SJCRH30 (cell line): ENCODE data around the gene EPB41L2. TPM values are rescaled to one million over a fixed set of nuclear protein-coding genes. Genes with fewer than 3 reads are reported as not detected.

Experiments
- DNase-seq, 2 experiments: peaks; one replicate each; pipeline ENCODE4 v3.0.0-alpha.2; 2015 to 2020
- H3K27ac ChIP-seq: fragments of 250-450 bp; sonication (Bioruptor Pico); 2 replicates; pipeline ENCODE4 v1.5.1; 2020; ENCODE audit warnings: mild to moderate bottlenecking, moderate library complexity
- H3K27me3 ChIP-seq: fragments of 250-450 bp; sonication (Bioruptor Pico); 2 replicates; pipeline ENCODE4 v1.5.1; 2020; ENCODE audit warnings: mild to moderate bottlenecking, moderate library complexity
- H3K36me3 ChIP-seq: fragments of 250-450 bp; sonication (Bioruptor Pico); 2 replicates; pipeline ENCODE4 v1.5.1; 2020; ENCODE audit warnings: mild to moderate bottlenecking, moderate library complexity
- H3K4me1 ChIP-seq: fragments of 250-450 bp; sonication (Bioruptor Pico); 2 replicates; pipeline ENCODE4 v1.5.1; 2020; ENCODE audit warnings: mild to moderate bottlenecking, moderate library complexity
- H3K4me3 ChIP-seq: fragments of 250-450 bp; sonication (Bioruptor Pico); 2 replicates; pipeline ENCODE4 v1.5.1; 2020; ENCODE audit warnings: mild to moderate bottlenecking, moderate library complexity
- H3K9me3 ChIP-seq: fragments of 250-450 bp; sonication (Bioruptor Pico); replicated peaks from 2 replicates; pipeline ENCODE4 v1.5.1; 2020; ENCODE audit warnings: mild to moderate bottlenecking, moderate library complexity
- total RNA-seq: library from RNA; depleted of rRNA; stranded (reverse); fragments of >200 nt; shearing (Covaris generic); gene quantifications from 2 replicates; pipeline ENCODE4 v1.2.3, GENCODE V29; 2014

EPB41L2 gene
- total RNA-seq, 1 experiment from 2014 or later = 95.9 TPM

DNA sequence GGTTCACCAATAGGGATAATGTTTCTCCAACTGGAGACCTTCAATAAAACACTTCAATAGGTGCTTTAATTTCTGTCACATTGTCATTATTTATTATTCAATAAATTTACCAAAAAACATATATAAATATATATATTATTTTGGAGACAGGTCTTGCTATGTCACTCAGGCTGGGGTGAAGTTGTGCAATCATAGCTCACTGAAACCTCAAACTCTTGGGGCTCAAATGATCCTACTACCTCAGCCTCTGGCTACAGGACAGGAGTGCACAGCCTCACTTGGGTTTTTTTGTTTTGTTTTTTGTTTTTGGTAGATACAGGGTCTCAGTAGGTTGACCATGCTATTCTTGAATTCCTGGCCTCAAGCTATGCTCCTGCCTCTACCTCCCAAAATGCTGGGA is 226.0 kb downstream of the EPB41L2 start:
- H3K4me1 ChIP-seq = no peaks in the 10 kb centered on the region
- no peak overlapping the region for H3K4me3 ChIP-seq
- H3K27ac ChIP-seq = no peak overlapping the region
- no peaks in the 10 kb centered on the region for H3K27me3 ChIP-seq
- no peaks in the 10 kb centered on the region; the same call in 1 of the 2 replicates for H3K36me3 ChIP-seq
- no peaks in the 10 kb centered on the region for H3K9me3 ChIP-seq
- no peak for DNase-seq

GRCh38 chr6:130836055-130836640 is 226.9 kb downstream of the EPB41L2 start:
- DNase-seq = no peak
- Histone ChIP-seq H3K36me3 (no peaks in the 10 kb centered on the region; the same call in 1 of the 2 replicates), H3K27me3 (no peaks in the 10 kb centered on the region), H3K27ac (no peak overlapping the region), H3K4me3 (no peak overlapping the region), H3K9me3 (no peaks in the 10 kb centered on the region), H3K4me1 (no peaks in the 10 kb centered on the region)

DNA sequence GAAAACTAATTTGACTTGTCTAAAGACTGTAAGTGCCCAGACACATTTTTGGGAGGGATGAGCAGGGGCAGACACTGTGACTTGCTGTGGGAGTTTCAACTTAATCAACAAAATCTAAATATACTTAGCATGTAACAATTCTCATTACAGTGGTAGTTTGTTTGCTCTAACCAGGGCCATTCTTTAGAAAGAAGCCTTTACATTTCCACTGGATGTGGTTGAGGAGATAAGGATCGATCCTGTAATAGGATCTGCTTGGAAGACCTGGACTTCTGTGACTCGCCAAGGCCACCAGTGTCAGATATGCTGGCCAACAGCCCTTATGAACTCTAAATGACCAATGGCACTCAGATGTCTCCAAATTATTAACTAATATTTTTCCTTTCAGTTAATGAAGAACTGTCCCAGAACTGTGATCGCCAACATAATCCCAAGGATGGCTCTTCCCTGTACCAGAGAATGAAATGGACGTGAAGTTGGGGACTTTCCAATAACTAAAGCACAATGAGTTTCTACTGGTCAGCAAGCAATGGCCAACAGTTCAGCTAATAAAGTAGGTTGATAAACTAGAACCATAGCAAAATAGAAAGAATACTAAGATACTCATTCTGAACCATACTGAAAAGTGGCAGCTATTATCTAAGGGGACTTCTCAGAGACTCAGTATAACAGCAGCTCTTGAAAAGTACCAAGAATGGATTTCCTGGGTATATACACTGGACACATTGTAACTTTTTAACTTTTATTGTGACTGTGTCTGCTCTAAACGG is 228.4 kb downstream of the EPB41L2 start:
- Histone ChIP-seq H3K4me1 (no peaks in the 10 kb centered on the region), H3K27ac (no peak overlapping the region), H3K9me3 (no peaks in the 10 kb centered on the region), H3K4me3 (no peak overlapping the region), H3K27me3 (no peaks in the 10 kb centered on the region), H3K36me3 (no peaks in the 10 kb centered on the region)
- DNase-seq = no peak

DNA sequence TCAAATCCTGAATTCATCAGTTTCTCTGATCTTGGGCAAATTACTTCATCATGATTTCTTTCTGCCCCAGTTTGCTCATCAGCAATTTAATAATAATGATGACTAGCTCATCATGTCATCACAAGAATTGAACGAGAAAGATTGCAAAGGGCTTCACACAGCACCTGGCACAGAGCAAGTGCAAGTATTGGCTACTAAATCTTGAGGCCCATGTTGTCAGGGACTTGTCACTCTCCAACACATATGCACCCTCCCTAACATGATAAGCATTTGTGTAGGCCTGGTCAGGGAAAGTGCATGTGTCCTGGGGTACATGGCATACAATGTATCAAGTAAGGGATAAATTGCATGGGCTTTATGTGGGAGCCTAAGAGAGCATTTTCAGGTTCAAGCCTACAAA is 229.5 kb downstream of the EPB41L2 start:
- no peak for DNase-seq
- Histone ChIP-seq H3K27me3 (no peaks in the 10 kb centered on the region), H3K4me1 (no peaks in the 10 kb centered on the region)

GRCh38 chr6:130831607-130832006 is 231.4 kb downstream of the EPB41L2 start:
- H3K36me3 ChIP-seq = no peaks in the 10 kb centered on the region
- H3K27ac ChIP-seq = no peak overlapping the region
- H3K9me3 ChIP-seq = no peaks in the 10 kb centered on the region
- no peak overlapping the region for H3K4me3 ChIP-seq
- H3K4me1 ChIP-seq = no peaks in the 10 kb centered on the region
- no peaks in the 10 kb centered on the region for H3K27me3 ChIP-seq
- DNase-seq = no peak

More for the DNA sequence above, 229.5 kb downstream of the EPB41L2 start:
- no peak overlapping the region for H3K4me3 ChIP-seq
- H3K9me3 ChIP-seq = no peaks in the 10 kb centered on the region
- H3K27ac ChIP-seq = no peak overlapping the region
- H3K36me3 ChIP-seq = no peaks in the 10 kb centered on the region

- Histone ChIP-seq H3K4me1 (no peaks in the 10 kb centered on the region), H3K27ac (no peak overlapping the region), H3K4me3 (no peak overlapping the region), H3K9me3 (no peaks in the 10 kb centered on the region), H3K27me3 (no peaks in the 10 kb centered on the region), H3K36me3 (no peaks in the 10 kb centered on the region)
- DNase-seq = no peak
Measured at GRCh38 chr6:130829333-130829910, 233.6 kb downstream of the EPB41L2 start.

DNA sequence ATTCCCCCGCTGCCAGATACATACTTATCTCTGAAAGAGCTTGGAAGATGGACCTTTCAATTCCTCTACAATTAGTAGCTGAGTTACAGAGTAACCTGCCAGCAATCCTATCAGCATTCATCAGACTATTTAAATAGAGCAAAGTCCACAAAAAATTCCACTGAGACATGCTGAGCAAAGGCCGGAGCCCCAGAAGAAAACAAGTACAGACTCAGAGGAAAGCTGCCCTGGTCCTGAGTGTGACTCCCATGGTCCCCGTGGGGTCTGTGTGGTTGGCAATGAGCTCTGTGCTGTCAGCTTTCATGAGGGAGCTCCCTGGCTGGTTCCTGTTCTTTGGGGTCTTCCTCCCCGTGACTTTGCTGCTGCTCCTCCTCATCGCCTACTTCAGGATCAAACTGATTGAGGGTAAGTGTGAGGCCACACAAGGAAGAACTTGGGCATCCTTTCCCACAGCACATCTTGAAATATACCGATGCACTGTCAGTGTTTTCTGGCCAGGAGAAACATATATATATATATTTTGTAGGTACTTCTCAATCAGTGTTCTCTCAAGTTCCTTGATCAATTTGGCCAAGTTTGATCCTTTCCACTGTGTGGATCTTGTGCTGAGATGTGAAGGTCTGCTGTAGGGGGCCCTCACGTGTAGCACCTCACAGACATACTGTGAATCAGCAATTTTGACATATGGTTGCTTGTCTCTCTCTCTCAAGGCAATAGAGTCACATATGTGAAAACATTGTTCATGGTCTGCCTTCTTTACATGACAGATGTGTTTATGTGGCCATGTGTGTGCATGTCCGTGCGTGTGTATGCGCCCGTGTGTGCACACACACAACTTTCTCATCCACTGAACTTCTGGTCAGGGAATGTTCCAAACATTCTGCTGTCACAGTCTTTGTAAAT is 235.5 kb downstream of the EPB41L2 start, which contains the start of gene SMLR1:
TSS of gene SMLR1 (plus strand) at position 160 of the 903 bp plus-strand sequence. CDS start at position 168, 8 bp downstream.
- Histone ChIP-seq H3K27ac (no peak within 1 kb of the TSS), H3K4me3 (no peak within 1 kb of the TSS), H3K9me3 (no peaks in the 10 kb centered on the region), H3K27me3 (no peaks in the 10 kb centered on the region), H3K4me1 (no peaks in the 10 kb centered on the region), H3K36me3 (no peaks in the 10 kb centered on the region)
- no peak for DNase-seq

- Histone ChIP-seq H3K27ac (no peak overlapping the region), H3K4me3 (no peak overlapping the region), H3K27me3 (no peaks in the 10 kb centered on the region), H3K36me3 (no peaks in the 10 kb centered on the region), H3K4me1 (no peaks in the 10 kb centered on the region), H3K9me3 (no peaks in the 10 kb centered on the region)
- no peak for DNase-seq
Measured at GRCh38 chr6:130826442-130827246, 236.4 kb downstream of the EPB41L2 start.

DNA sequence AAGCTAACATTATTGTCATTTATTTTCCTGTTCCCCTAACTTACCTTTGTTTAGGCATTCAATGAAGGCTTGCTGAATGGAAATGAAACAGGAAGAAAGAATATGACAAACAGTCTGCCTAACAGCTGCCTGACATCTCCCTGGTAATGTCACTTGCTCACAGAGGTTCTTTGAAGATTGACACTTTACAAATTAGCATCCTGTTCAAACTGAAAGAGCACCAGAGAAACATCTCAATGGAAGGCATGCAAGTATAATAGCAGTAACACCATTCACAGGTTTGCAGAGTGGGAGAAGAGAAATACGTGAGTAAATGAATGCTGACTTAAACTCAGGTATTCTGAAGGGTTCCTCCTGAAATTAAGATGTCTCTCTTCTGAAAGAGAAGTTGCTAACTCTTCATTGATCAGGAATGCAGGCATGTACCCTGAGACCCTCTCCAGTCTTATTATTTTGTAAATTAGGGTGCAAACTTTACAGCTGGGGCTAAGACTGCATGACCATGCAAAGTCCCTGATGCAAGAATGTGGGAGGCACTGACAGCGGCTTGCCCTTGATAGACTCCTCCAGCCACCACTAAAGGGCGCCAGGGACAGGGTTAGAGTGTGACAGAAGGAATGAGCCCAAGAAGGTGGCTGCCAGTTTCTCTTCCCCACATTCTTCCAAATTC is 237.1 kb downstream of the EPB41L2 start:
- H3K4me1 ChIP-seq = no peaks in the 10 kb centered on the region
- H3K4me3 ChIP-seq = no peak overlapping the region
- no peak overlapping the region for H3K27ac ChIP-seq
- no peaks in the 10 kb centered on the region for H3K27me3 ChIP-seq
- H3K36me3 ChIP-seq = no peaks in the 10 kb centered on the region
- no peak for DNase-seq
- H3K9me3 ChIP-seq = no peaks in the 10 kb centered on the region

- no peaks in the 10 kb centered on the region for H3K27me3 ChIP-seq
- H3K4me3 ChIP-seq = no peak overlapping the region
- H3K27ac ChIP-seq = no peak overlapping the region
- H3K36me3 ChIP-seq = no peaks in the 10 kb centered on the region
- no peaks in the 10 kb centered on the region for H3K4me1 ChIP-seq
- DNase-seq = no peak
- no peaks in the 10 kb centered on the region for H3K9me3 ChIP-seq
Measured at GRCh38 chr6:130824978-130825694, 237.9 kb downstream of the EPB41L2 start.

GRCh38 chr6:130822736-130823135 is 240.3 kb downstream of the EPB41L2 start:
- no peak for DNase-seq
- H3K27me3 ChIP-seq = no peaks in the 10 kb centered on the region
- H3K27ac ChIP-seq = no peak overlapping the region
- no peaks in the 10 kb centered on the region for H3K9me3 ChIP-seq
- no peak overlapping the region for H3K4me3 ChIP-seq
- H3K36me3 ChIP-seq = no peaks in the 10 kb centered on the region
- no peaks in the 10 kb centered on the region for H3K4me1 ChIP-seq

GRCh38 chr6:130815200-130816071 is 247.6 kb downstream of the EPB41L2 start:
- no peaks in the 10 kb centered on the region for H3K9me3 ChIP-seq
- H3K27ac ChIP-seq = no peak overlapping the region
- H3K27me3 ChIP-seq = no peaks in the 10 kb centered on the region

More at GRCh38 chr6:130815200-130816071, 247.6 kb downstream of the EPB41L2 start:
- DNase-seq = no peak
- H3K4me1 ChIP-seq = no peaks in the 10 kb centered on the region
- H3K36me3 ChIP-seq = no peaks in the 10 kb centered on the region
- no peak overlapping the region for H3K4me3 ChIP-seq
